Hematopoietic multipotent progenitor cell (in vitro differentiated cells): ENCODE data around the gene SV2C. TPM values are rescaled to one million over a fixed set of nuclear protein-coding genes. Genes with fewer than 3 reads are reported as not detected.
"Not testable (repeated sequence)": the region's sequence is repeated elsewhere in the genome, so short reads cannot be mapped to it uniquely, and the experiment has no call there.

ENCODE experiments used
- DNase-seq, 3 donors: peaks; one replicate each; pipeline ENCODE4 v3.0.0-alpha.2; 2011 to 2015; ENCODE audit warnings: low read depth in 2 of 3, low spot score in 2 of 3
- total RNA-seq: library from RNA; depleted of rRNA; stranded (reverse); fragments of >200 nt; gene quantifications from one replicate; pipeline ENCODE4 v1.2.3, GENCODE V29; 2012

Gene SV2C
- total RNA-seq, 1 donor, result under 0.01 TPM

DNA sequence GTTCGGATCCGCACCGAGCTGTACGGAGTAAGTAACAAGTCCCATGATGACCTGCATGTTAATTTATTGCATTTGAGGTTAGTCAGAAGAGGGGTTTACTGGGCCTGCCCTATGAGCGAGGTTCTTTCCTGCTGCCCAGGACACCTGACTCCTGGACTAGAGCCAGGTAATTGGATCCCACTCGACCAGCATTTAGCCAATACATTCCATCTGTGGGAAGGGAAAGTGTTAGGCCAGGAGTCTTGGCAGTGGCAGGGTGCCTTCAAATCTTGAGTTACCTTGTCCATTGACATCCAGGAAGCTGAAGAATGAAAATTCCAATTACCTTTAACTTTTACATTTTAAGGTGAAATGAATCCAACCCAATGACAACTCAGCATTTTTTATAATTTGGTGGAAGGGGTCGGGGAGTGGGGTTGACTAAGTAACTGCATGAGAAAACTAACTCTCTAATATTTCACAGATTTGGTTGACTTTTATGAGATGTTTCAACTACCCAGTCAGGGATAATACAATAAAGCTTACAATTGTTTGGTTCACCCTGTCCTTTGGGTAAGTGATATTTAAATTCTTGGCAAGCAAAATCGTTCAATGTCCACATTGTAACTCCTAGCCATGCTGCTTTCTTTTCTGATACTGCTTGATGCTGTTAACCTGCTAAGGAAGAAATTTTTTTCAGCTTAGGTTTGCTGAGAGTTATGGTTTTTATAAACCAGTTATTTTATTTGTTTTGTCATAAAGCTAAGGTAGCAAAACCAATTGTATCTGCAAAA lies 208.3 kb downstream of the SV2C start:
- no peak for DNase-seq

DNA sequence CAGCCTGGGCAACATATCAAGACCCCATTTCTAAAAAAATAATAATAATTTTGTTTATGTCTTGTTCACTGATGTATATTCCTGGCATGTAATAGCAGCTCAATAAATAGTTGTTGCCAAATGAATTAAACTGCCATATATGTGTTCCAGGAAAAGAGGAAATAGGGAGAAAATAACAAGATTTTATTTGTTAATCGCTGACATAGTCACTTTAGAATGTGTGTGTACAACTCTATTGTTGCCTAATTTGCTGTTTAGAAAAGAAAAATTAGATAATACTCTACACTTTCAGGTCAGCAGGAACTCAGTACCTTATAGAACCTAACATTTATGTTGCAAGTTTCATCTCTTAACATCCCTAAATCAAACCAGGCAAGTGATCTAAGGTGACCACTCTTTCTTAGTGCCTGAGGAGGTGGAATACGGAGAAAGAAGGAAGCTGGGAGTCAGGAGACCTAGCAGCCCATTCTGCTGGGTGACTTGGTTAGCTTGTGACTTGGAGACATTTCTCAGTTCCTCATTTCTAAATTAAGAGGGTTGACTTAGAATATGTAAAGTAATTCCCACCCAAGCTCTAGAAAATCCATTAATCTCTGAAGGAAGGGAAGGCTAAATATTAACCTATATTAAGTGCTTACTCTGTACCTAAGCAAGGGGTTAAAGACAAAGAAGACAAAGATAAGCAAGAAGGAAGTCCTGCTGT lies 209.6 kb downstream of the SV2C start:
- DNase-seq, result peak in 1 of 3 donors; percentile 54

DNA sequence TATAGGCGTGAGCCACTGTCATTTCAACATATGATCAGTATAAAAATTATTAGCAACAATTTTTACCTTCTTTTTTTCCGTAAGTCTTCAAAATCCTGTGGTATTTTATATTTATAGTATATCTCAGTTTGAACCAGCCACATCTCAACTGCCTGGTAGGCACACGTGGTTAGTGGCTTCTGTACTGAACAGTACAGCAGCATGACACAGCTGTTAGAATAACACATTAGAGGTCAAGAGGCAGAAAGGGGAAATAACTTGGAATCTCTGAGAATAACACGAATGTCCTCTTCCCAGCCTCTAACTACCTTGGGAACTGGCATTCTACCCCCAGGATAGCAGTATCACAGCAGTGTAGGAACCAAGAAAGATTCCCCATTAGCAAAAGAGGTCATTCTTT lies 211.4 kb downstream of the SV2C start:
- DNase-seq, result peak in 2 of 3 donors; percentile 50 to 75

DNA sequence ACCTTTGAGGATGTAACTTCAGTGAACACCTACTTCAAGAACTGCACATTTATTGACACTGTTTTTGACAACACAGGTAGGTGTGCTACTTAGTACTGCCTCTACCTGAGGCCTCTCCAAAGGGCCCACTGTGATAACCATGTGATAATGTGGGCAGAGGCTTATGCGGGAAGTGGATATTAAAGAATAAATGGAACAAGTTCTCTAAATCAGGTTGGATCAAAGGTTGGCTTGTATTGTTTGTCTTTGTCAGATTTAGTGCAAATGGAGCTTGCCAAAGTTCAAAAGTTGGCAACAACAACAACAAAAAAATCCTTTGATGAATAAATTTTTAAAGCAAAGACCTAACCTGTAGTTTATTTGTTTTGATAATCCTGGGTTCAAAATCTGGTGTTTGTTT lies 215.7 kb downstream of the SV2C start:
- DNase-seq, result no peak

DNA sequence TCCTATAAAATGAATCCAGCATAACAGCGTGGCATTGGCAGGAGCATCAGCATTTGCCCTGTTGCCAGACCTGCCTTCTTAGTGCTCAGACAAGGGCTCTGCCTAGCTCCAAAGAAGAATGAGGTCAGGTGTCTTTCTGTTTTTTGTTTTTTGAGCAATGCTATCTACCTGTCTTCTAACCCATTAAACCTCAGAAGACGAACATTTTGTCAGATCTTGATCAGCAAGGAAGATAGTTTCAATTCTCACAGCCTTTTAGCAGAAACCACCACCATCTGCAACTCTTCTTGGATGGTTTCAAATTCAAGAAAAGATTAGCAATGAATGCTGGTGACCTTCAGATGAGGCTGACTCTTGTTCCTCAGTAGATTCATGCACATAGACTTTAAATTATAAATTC lies 216.4 kb downstream of the SV2C start:
- no peak for DNase-seq

DNA sequence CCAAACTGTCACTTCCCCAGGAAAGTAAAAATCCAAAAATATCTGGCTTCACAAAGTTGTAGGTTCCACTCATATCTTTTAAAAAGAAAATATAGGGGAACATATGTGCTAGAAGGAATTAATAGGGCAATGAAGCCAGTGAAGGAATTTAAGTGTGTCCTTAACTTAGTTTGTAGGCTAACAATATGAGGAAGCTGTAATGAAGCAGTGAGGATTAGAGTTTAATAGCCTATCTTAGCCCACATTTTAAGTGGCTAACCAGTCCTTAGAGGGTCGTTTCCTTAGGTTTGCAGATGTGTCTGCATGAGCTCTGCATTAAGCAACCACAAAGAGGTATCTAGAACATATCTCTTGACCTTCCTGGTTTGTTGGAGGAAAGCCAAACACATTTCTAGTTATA lies 218.7 kb downstream of the SV2C start:
- peak in 1 of 3 donors; percentile 67 for DNase-seq

DNA sequence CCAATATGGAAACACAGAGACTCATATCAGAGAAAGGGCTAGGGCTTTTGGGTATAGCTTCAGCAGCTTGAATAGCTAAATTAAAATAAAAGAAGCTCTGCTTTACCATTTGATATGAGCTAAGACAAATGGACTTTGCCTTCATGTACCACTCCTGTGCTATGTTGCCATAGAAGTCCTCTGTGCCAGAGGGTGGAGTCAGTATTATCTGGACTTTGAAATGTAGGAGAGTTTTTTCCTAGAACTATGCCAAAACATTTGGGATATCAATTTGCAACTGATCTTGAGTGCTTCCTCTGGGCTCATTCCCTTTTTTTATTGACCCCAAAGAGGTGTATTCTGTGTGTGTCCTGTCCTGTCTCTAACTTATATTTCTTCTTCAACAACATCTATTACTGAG lies 219.5 kb downstream of the SV2C start:
- not testable (repeated sequence) for DNase-seq

DNA sequence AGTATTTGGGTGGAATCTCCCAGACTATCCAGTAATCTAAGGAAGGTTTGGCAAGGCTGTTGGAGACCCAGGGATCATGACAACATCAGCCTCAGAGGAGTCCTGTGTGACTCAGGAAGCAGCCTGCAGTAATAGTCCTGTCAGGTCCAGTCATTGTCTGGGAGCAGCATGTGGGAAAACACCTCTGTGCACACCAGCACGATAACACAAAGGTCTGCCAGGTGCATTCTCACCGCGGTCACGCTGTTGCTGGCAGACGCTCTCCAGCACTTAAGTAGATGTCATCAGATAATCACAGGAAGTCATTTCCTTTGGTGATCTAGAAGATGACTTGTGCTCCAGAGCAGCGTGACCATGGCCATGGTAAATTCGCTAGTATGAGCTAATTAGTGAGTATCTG lies 220.7 kb downstream of the SV2C start:
- DNase-seq, result peak in 1 of 3 donors; percentile 27

DNA sequence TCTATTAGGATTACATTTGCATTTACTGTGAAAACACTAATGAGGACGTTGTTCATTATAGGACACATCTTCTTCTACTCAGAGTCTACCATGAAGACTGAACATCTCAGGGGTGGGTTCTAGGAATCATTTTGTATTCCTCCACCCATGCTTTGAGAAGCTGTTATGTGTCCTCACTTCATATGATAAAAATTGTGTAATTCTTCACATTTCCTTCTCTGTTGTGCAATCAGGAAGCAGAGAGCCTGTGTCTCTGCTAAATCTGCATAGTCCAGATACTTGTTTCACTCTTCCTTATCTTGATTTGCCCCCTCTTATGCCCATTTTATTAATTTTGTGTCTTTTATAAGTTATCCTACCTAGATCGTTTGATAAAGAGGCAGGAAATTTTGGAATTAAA lies 222.1 kb downstream of the SV2C start:
- DNase-seq, result peak in 1 of 3 donors; percentile 56

DNA sequence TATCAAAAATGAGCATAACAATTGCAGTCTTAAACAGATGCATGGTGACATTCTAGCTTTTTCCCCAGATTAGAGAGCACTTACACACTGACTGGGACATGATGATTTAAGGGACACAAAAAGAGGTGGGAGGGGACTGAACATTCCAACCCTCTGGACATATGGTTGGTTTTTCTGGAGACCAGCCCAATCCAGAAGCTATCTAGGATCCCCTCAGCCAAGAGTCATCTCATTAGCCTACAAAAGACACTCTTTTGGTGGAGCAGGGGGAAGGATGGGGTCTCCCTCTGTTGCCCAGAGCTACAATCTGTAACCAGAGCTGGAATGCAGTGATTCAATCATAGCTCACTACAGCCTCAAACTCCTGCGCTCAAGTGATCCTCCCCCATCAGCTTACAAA lies 222.6 kb downstream of the SV2C start:
- DNase-seq, result no peak

DNA sequence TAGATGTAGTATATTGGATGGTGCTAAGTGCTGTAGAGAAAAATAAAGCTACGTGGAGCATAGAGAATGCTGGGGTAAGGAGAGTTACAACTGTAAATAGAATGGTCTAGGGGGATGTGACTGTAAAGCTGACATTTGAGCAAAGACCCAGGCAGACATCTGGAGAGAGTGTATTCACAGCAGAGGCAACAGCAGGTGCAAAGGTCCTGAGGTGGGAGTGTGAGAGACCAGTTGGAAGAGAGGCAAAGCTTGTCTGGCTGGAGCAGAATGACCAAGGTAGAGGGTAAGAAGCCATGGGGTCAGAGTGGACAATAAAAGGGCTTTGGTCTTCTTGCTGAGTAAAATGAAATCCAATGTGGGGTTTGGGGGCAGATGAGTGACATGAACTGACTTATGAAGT lies 227.0 kb downstream of the SV2C start:
- DNase-seq, result no peak

DNA sequence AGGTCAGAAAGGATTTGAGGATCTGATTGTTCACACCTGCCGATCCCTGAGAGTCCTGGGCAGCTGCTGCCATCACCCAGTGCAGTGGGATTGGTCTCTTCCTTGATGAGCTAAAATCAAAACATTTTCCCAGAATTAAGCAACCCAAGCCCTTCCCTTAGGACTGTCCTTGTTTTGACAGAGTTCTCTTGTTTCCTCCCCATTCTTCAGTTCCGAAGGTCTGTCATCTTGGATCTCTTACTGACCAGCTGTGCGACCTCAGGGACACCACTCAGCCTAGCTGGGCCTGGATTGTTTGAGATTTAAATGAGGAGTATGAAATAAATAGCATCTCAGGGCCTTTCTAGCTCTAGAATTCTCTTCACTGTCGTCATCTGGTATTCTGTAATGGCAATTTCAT lies 229.6 kb downstream of the SV2C start:
- DNase-seq, result no peak

DNA sequence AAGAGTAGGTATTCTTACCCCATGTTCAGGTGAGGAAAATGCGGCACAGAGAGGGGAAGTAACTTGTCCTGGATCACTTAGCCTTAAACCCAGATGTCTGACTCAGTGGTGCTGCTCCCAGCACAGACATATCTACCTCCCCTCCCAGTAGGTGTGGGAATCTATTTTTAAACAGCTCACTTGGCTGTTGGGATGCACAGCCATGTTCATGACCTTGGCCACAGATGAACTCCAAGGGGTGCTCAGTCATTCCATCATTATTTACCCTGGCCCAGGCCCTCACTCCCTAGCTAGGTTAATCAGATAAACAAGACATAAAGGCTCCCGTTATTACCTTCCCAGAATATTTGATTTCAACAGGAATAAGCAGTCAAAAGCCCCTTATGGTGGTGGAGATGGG lies 231.5 kb downstream of the SV2C start:
- DNase-seq, result no peak

DNA sequence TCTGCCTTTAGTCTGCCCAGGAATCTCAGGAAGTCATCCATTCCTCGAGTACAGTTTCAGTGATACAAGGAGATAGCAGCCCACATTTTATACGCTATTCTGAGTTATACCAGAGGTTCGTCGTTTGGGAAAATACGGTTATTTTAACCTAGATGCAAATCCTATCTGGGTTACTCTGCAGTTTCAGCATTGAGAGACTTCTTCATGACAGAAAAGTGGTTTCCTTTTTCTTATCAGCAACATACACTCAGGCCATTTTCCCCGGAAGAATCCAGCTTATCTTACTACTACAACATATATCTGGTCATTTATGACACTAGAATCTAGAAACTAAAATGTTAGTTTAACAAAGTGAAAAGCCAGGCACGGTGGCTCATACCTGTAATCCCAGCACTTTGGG lies 236.5 kb downstream of the SV2C start:
- peak in 2 of 3 donors; percentile 65 to 86 for DNase-seq

DNA sequence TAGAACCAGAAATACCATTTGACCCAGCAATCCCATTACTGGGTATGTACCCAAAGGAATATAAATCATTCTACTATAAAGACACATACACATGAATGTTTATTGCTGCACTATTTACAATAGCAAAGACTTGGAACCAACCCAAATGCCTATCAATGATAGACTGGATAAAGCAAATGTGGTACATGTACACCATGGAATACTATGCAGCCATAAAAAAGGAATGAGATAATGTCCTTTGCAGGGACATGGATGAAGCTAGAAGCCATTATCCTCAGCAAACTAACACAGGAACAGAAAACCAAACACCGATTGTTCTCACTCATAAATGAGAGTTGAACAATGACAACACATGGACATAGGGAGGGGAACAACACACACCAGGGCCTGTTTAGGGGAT lies 240.3 kb downstream of the SV2C start:
- not testable (repeated sequence) for DNase-seq

DNA sequence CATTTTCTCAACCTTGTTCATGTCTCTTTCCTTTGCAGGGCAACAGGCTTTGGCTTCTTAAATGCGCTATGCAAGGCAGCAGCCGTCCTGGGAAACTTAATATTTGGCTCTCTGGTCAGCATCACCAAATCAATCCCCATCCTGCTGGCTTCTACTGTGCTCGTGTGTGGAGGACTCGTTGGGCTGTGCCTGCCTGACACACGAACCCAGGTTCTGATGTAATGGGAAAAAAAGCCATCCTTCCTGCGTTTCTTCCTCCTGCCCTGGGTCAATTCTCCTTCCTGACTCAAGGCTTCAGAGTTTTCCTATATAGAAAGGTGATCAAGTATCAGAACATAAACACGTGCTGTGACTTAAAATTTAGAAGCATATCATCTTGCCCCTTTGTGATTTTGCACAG lies 242.1 kb downstream of the SV2C start:
- DNase-seq, result no peak

DNA sequence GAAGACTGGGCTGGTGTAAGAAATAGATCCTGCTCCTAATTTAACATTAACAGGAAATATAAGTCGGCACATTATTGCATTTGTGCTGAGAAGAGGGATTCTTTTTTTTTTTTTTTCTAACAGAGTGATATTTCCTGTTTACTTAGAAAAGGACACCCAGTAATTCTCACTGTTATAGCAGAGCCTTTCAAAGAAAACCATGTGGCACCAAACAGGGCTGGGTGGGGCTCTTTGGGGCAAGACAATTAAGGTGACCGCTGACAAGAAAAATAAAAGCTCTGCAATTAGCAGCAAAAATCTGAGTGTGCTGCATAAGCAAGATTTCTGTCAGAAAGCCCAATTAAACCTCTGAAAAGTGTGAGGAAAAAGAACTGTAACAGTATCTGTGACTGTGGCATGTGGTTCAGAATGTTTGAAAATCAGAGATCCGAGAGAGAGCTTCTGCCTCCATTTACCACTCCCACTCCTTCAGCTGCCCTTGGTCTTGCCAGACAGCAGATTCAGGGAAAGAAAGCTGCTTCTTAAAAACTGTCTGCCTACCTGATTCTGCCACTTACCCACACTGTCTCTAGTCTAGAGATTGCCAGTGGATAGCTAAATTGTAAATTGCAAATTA lies 242.8 kb downstream of the SV2C start:
- no peak for DNase-seq

DNA sequence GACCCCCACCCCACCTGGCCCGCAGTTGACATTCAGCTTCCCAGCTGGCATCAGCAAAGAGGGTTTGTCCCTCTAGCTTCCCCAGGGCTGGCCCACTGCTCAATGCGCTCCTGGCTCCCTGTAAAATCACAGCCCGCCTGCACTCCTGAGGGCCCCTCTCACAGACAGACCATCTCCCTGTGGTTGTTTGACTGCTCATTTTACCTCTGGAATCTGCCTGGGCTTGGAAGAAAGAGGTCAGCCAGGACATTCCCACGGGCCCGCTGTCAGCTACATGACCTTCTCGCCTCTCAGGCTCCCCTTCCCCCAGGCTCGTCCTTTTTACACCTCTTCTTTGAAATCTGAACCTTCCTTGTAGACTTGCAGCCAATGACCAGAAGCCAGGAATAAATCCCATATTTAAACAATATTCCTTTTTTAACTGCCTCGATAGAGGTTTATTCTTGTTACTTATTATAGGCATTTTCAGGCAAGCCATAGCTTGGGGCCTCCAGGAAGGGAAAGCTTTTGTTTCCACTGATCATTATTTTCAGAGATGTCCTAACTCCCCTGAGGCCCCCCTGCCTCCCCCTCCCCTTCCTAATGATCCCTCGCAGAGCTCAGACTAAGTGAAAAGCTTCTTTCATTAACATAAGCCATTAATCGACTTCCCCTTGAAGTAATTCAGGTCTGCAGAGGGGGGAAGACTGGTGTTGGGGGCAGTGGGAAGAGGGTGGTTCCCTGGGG lies 243.6 kb downstream of the SV2C start:
- no peak for DNase-seq

DNA sequence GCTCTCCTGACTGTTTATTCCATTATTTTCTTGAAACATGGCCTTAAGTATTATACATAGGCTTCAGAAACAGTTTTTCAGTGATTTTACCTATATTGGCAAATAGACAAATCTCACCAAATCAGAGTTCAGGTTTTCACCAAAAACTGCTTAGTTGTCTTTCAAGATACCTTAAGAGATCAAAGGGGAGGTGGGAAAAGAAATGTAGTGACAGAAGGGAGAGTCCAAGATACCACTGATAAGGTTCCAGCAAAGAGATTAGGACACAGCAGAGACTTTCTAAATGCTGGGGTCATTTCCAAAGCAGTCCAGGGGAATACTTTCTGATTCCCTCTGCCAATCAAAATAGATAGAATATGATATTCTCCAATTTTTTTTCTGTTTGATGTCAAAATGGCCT lies 246.2 kb downstream of the SV2C start:
- no peak for DNase-seq

DNA sequence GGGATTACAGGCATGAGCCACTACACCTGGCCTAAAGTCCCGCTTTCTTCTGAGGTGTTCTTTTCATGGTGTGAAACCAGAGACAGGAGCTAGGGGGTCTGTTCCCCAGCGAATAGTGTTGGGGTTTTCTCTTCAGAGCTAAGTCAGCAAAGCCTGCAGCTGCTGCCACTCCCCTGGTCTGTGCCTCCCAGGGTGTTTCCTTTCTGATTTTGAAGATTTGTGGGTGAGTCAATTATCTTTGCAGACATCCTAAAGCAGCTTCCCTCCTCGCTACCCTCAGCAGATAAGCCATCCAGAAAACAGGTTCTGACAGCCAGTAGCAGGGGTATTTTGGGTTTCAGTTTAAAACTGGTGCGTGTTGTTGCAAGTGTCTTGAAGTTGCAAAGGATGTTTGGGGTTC lies 247.9 kb downstream of the SV2C start:
- peak in 2 of 3 donors; percentile 84 to 95 for DNase-seq

DNA sequence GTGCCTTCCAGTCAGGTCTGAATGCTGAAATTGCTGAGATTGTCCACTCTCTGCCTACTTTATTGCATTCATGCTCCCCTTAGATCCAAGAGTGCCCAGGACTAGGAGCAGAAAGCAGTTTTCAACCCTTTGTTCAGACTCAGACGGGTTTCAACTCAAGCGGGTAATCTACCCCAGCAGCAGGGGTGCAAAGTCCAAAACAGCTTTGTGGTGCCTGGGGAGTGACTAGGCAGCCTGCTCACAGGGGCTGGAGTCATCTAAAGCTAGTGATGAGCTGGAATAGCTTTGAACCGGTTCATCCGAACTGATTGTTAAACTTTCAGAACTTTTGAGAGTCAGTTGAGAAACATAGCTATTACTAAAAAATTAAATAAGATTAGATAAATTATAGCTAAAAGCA lies 248.9 kb downstream of the SV2C start:
- DNase-seq, result no peak
